ENCODE measurements around the gene UBE2C.

Gene UBE2C

GRCh38 chr20:45841407-45842129, 29.1 kb downstream of the UBE2C start:
- H4K20me1 ChIP-seq (ENCODE audit: insufficient read depth): no peaks in the 10 kb centered on the region
- H2AFZ ChIP-seq (ENCODE audit: low read depth): no peak overlapping the region
- H3K27me3 ChIP-seq (ENCODE audit: insufficient read depth, low read depth): no peaks in the 10 kb centered on the region
- no peaks in the 10 kb centered on the region for H3K4me1 ChIP-seq (ENCODE audit: low read depth, poor library complexity, severe bottlenecking)
- H3K4me3 ChIP-seq (IDR thresholded peaks at IDR 0.05; ENCODE audit: insufficient read depth, low read depth, low read length): no peak overlapping the region
- no peak overlapping the region for H3K4me2 ChIP-seq
- no peak overlapping the region for H3K9ac ChIP-seq
- no peak overlapping the region for H3K27ac ChIP-seq
- H3K36me3 ChIP-seq (ENCODE audit: insufficient read depth): no peaks in the 10 kb centered on the region
- no peak for TF ChIP-seq CTCF (conservative IDR thresholded peaks at IDR 0.05; ENCODE audit: low read depth, low read length)
- H3K79me2 ChIP-seq (ENCODE audit: insufficient read depth, low read depth): no peaks in the 10 kb centered on the region

- Histone ChIP-seq H3K36me3 (ENCODE audit: insufficient read depth) (no peaks in the 10 kb centered on the region), H2AFZ (ENCODE audit: low read depth) (no peak overlapping the region), H3K79me2 (ENCODE audit: insufficient read depth, low read depth) (no peaks in the 10 kb centered on the region), H4K20me1 (ENCODE audit: insufficient read depth) (no peaks in the 10 kb centered on the region), H3K27ac (no peak overlapping the region), H3K27me3 (ENCODE audit: insufficient read depth, low read depth) (no peaks in the 10 kb centered on the region), H3K4me3 (IDR thresholded peaks at IDR 0.05; ENCODE audit: insufficient read depth, low read depth, low read length) (no peak overlapping the region), H3K4me2 (no peak overlapping the region), H3K4me1 (ENCODE audit: low read depth, poor library complexity, severe bottlenecking) (no peaks in the 10 kb centered on the region), H3K9ac (no peak overlapping the region)
- TF ChIP-seq CTCF (conservative IDR thresholded peaks at IDR 0.05; ENCODE audit: low read depth, low read length): no peak
Observed at GRCh38 chr20:45842169-45842812, 29.8 kb downstream of the UBE2C start.

GRCh38 chr20:45843506-45843905, 31.1 kb downstream of the UBE2C start:
- Histone ChIP-seq H2AFZ (ENCODE audit: low read depth) (no peak overlapping the region), H3K36me3 (ENCODE audit: insufficient read depth) (no peaks in the 10 kb centered on the region)

GRCh38 chr20:45845452-45845851, 33.0 kb downstream of the UBE2C start:
- no peaks in the 10 kb centered on the region for H3K79me2 ChIP-seq (ENCODE audit: insufficient read depth, low read depth)
- H4K20me1 ChIP-seq (ENCODE audit: insufficient read depth): no peaks in the 10 kb centered on the region
- no peak overlapping the region for H3K9ac ChIP-seq
- H3K4me3 ChIP-seq (IDR thresholded peaks at IDR 0.05; ENCODE audit: insufficient read depth, low read depth, low read length): no peak overlapping the region
- no peak overlapping the region for H2AFZ ChIP-seq (ENCODE audit: low read depth)
- no peaks in the 10 kb centered on the region for H3K36me3 ChIP-seq (ENCODE audit: insufficient read depth)
- no peak overlapping the region for H3K27ac ChIP-seq
- no peak overlapping the region for H3K4me2 ChIP-seq
- no peaks in the 10 kb centered on the region for H3K4me1 ChIP-seq (ENCODE audit: low read depth, poor library complexity, severe bottlenecking)
- TF ChIP-seq CTCF (conservative IDR thresholded peaks at IDR 0.05; ENCODE audit: low read depth, low read length): no peak
- no peaks in the 10 kb centered on the region for H3K27me3 ChIP-seq (ENCODE audit: insufficient read depth, low read depth)

More at GRCh38 chr20:45843506-45843905, 31.1 kb downstream of the UBE2C start:
- H3K79me2 ChIP-seq (ENCODE audit: insufficient read depth, low read depth): no peaks in the 10 kb centered on the region
- H3K4me1 ChIP-seq (ENCODE audit: low read depth, poor library complexity, severe bottlenecking): no peaks in the 10 kb centered on the region
- no peak for TF ChIP-seq CTCF (conservative IDR thresholded peaks at IDR 0.05; ENCODE audit: low read depth, low read length)
- H3K27ac ChIP-seq: no peak overlapping the region
- H4K20me1 ChIP-seq (ENCODE audit: insufficient read depth): no peaks in the 10 kb centered on the region
- no peak overlapping the region for H3K4me3 ChIP-seq (IDR thresholded peaks at IDR 0.05; ENCODE audit: insufficient read depth, low read depth, low read length)
- no peaks in the 10 kb centered on the region for H3K27me3 ChIP-seq (ENCODE audit: insufficient read depth, low read depth)
- H3K9ac ChIP-seq: no peak overlapping the region
- no peak overlapping the region for H3K4me2 ChIP-seq
